SH-SY5Y (cell line): ENCODE results near the gene LSAMP.

Source experiments
- GATA2 ChIP-seq: IDR thresholded peaks from 2 replicates; pipeline ENCODE4 v1.6.1; 2011; ENCODE audit warnings: mild to moderate bottlenecking, low read depth, low read length
- GATA3 ChIP-seq: IDR thresholded peaks from 2 replicates; pipeline ENCODE4 v1.6.1; 2011; ENCODE audit warnings: low read depth, mild to moderate bottlenecking, low read length, moderate library complexity

GRCh38 chr3:116338713-116339112 is 106.6 kb downstream of the LSAMP start:
- no peak for TF ChIP-seq GATA2
- no peak for TF ChIP-seq GATA3
